ENCODE data around the gene CCR6. TPM values are rescaled to one million over a fixed set of nuclear protein-coding genes. Genes with fewer than 3 reads are reported as not detected.

The CCR6 gene
- total and polyA plus RNA-seq, 2 of the 13 experiments (the other 11 are each of a cell fraction or from before 2014, with no cell fraction given): 4.5 to 8.7 TPM

DNA sequence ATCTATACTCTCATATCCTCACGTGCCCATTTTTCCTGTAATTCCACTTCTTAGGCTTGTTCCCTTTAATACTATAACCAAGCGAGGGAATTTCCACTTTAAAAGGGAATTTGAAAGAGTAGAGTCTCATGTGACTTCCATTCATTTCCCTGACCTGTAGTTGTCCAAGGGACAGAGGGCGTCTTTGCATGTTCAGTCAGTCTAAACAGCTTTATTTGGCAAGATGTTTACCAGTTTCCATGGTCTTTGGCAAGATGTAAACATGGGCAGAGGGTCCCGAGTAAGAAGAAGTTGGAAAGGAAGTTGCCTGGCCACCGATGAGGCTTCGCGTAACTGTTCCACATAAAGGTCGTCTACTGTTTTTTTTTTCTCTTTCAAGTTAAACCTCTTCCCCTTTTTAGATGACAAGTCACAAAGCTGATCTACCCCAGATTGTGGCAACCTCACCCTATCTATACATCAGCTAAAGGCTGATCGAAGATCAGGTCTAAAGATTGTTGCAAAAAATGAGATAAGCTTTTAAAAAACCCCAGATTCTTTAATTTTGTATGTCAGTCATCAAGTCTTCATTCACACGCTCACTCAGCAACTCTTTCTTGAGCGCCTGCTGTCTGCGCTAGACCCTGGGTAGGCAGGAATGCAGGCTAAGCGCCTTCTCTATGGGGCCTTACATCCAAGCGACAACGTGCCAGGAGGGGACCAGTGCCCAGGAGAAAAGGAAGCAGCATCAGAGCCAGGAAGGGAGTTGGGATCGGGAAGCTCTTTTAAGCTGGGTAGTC is 31.7 kb upstream of the CCR6 start:
- in situ Hi-C loops (cut with HindIII; ENCODE audit: extremely low pct_ligation_motif_present, low pct_unique_long_range_greater_than_20kb) (no loop called here), intact Hi-C loops (cut with micrococcal nuclease; ENCODE audit: unreplicated experiment) (no loop called here)
- no peaks in the 10 kb centered on the region for H3K79me2 ChIP-seq (ENCODE audit: insufficient read depth, low read length)
- 66% methylated on average over 16 of the region's 16 CpGs for WGBS (ENCODE audit: low lambda C conversion rate)
- peaks cover 3 to 14% of the 10 kb centered on the region in 2 experiments; a peak in 4 of 5 replicates for H3K27me3 ChIP-seq (ENCODE audit: control insufficient read depth in 1 of 2, insufficient read depth in 2 of 2, low read length in 2 of 2)
- H4K20me1 ChIP-seq (ENCODE audit: insufficient read depth, low read length): no peaks in the 10 kb centered on the region
- no peak overlapping the region for H3K4me3 ChIP-seq (replicated peaks in 1 of 3; ENCODE audit: insufficient read depth in 1 of 3, low read depth in 2 of 3, low read length in 3 of 3)
- no peak for FAIRE-seq
- BruUV-seq (replicated peaks): no TSS peak
- ATAC-seq: no peak
- no peak overlapping the region for H3K4me2 ChIP-seq (ENCODE audit: low read depth, low read length)
- DNase-seq (ENCODE audit: low spot score): no peak
- no peak overlapping the region for H3K27ac ChIP-seq (ENCODE audit: extremely low read length, insufficient read depth, low read length)
- peaks cover 11% of the 10 kb centered on the region for H3K4me1 ChIP-seq (ENCODE audit: insufficient read depth, low read length)
- H3K36me3 ChIP-seq (replicated peaks in 1 of 2; ENCODE audit: control insufficient read depth in 1 of 2, insufficient read depth in 2 of 2, low read length in 2 of 2): no peaks in the 10 kb centered on the region
- H3K9me3 ChIP-seq (ENCODE audit: low read length): peaks cover 16% of the 10 kb centered on the region; the same call in 1 of the 2 replicates
- CTCF ChIA-PET (ENCODE audit: low intra/inter-chr PET ratio, low total read pairs): no interaction called here
- no peak overlapping the region for H2AFZ ChIP-seq (ENCODE audit: low read length)
- POLR2A ChIA-PET: no interaction called here
- no peak overlapping the region for H3K9ac ChIP-seq (ENCODE audit: insufficient read depth, low read depth, low read length)
- no peak for TF ChIP-seq NFIB (CRISPR knock-in tag; IDR thresholded peaks at IDR 0.05; ENCODE audit: borderline replicate concordance)
- TF ChIP-seq ZNF788 (CRISPR knock-in tag; IDR thresholded peaks at IDR 0.05; ENCODE audit: borderline replicate concordance): no peak
- no peak for TF ChIP-seq ZSCAN12 (CRISPR knock-in tag; IDR thresholded peaks at IDR 0.05)
- TF ChIP-seq, protein P1, sequence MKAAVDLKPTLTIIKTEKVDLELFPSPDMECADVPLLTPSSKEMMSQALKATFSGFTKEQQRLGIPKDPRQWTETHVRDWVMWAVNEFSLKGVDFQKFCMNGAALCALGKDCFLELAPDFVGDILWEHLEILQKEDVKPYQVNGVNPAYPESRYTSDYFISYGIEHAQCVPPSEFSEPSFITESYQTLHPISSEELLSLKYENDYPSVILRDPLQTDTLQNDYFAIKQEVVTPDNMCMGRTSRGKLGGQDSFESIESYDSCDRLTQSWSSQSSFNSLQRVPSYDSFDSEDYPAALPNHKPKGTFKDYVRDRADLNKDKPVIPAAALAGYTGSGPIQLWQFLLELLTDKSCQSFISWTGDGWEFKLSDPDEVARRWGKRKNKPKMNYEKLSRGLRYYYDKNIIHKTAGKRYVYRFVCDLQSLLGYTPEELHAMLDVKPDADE (CRISPR knock-in tag; IDR thresholded peaks at IDR 0.05): no peak
- TF ChIP-seq, protein P2, sequence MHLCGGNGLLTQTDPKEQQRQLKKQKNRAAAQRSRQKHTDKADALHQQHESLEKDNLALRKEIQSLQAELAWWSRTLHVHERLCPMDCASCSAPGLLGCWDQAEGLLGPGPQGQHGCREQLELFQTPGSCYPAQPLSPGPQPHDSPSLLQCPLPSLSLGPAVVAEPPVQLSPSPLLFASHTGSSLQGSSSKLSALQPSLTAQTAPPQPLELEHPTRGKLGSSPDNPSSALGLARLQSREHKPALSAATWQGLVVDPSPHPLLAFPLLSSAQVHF (CRISPR knock-in tag; IDR thresholded peaks at IDR 0.05): no peak
- TF ChIP-seq, protein P3, sequence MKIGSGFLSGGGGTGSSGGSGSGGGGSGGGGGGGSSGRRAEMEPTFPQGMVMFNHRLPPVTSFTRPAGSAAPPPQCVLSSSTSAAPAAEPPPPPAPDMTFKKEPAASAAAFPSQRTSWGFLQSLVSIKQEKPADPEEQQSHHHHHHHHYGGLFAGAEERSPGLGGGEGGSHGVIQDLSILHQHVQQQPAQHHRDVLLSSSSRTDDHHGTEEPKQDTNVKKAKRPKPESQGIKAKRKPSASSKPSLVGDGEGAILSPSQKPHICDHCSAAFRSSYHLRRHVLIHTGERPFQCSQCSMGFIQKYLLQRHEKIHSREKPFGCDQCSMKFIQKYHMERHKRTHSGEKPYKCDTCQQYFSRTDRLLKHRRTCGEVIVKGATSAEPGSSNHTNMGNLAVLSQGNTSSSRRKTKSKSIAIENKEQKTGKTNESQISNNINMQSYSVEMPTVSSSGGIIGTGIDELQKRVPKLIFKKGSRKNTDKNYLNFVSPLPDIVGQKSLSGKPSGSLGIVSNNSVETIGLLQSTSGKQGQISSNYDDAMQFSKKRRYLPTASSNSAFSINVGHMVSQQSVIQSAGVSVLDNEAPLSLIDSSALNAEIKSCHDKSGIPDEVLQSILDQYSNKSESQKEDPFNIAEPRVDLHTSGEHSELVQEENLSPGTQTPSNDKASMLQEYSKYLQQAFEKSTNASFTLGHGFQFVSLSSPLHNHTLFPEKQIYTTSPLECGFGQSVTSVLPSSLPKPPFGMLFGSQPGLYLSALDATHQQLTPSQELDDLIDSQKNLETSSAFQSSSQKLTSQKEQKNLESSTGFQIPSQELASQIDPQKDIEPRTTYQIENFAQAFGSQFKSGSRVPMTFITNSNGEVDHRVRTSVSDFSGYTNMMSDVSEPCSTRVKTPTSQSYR (CRISPR knock-in tag; IDR thresholded peaks at IDR 0.05; ENCODE audit: borderline replicate concordance): no peak
- no peak for TF ChIP-seq ZBTB21 (CRISPR knock-in tag; IDR thresholded peaks at IDR 0.05)
- TF ChIP-seq ZBTB20 (CRISPR knock-in tag; IDR thresholded peaks at IDR 0.05; ENCODE audit: borderline replicate concordance, low read depth): no peak
- TF ChIP-seq ZMYM3 (CRISPR knock-in tag; IDR thresholded peaks at IDR 0.05): no peak
- TF ChIP-seq TCF7L2 (IDR thresholded peaks at IDR 0.05; ENCODE audit: low read depth, low read length): no peak
- no peak for TF ChIP-seq RFX5 (IDR thresholded peaks at IDR 0.05; ENCODE audit: low read depth, low read length)
- no peak for TF ChIP-seq CBX5 (CRISPR knock-in tag; IDR thresholded peaks at IDR 0.05; ENCODE audit: borderline replicate concordance)
- no peak for TF ChIP-seq KLF11 (CRISPR knock-in tag; IDR thresholded peaks at IDR 0.05)
- TF ChIP-seq, protein P4, sequence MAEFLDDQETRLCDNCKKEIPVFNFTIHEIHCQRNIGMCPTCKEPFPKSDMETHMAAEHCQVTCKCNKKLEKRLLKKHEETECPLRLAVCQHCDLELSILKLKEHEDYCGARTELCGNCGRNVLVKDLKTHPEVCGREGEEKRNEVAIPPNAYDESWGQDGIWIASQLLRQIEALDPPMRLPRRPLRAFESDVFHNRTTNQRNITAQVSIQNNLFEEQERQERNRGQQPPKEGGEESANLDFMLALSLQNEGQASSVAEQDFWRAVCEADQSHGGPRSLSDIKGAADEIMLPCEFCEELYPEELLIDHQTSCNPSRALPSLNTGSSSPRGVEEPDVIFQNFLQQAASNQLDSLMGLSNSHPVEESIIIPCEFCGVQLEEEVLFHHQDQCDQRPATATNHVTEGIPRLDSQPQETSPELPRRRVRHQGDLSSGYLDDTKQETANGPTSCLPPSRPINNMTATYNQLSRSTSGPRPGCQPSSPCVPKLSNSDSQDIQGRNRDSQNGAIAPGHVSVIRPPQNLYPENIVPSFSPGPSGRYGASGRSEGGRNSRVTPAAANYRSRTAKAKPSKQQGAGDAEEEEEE (CRISPR knock-in tag; IDR thresholded peaks at IDR 0.05; ENCODE audit: borderline replicate concordance): no peak

Data from HepG2 (cell line).